ENCODE data around the gene GPBP1L1. TPM values are rescaled to one million over a fixed set of nuclear protein-coding genes. Genes with fewer than 3 reads are reported as not detected.

The GPBP1L1 gene
- total and polyA plus RNA-seq, 2 of the 13 experiments (the other 11 are each of a cell fraction or from before 2014, with no cell fraction given), result 45.9 to 86.1 TPM

- TF ChIP-seq MAFK (conservative IDR thresholded peaks at IDR 0.05 in 1 of 2, IDR thresholded peaks at IDR 0.05 in 1 of 2; ENCODE audit: low read length in 2 of 2) (0 out of 4 replicates have a peak, but pooled peaks of 1 of the 2 experiments have one; percentile 2), ZFY (CRISPR knock-in tag; IDR thresholded peaks at IDR 0.05) (peak; percentile 96), KLF16 (CRISPR knock-in tag; IDR thresholded peaks at IDR 0.05) (peak in 1 of 2 experiments; percentile 42; a peak in 1 of 4 replicates), SNRNP70 (IDR thresholded peaks at IDR 0.05; ENCODE audit: low read depth, low read length) (no peak), KLF13 (CRISPR knock-in tag; IDR thresholded peaks at IDR 0.05) (no peak), SOX6 (IDR thresholded peaks at IDR 0.05) (no peak), SOX6 (CRISPR knock-in tag; IDR thresholded peaks at IDR 0.05) (peak; percentile 19; the same call in 1 of the 2 replicates), ZNF746 (CRISPR knock-in tag; IDR thresholded peaks at IDR 0.05) (0 out of 2 replicates have a peak, but pooled peaks have one; percentile 3), ZBTB42 (CRISPR knock-in tag; IDR thresholded peaks at IDR 0.05) (0 out of 2 replicates have a peak, but pooled peaks have one; percentile 35), ZFP1 (CRISPR knock-in tag; IDR thresholded peaks at IDR 0.05) (no peak), RARA (CRISPR knock-in tag; IDR thresholded peaks at IDR 0.05) (peak; percentile 4; the same call in 1 of the 2 replicates), MXI1 (IDR thresholded peaks at IDR 0.05; ENCODE audit: borderline replicate concordance, low read depth, low read length) (peak; percentile 74; the same call in 2 of the 3 replicates), DNMT1 (CRISPR knock-in tag; IDR thresholded peaks at IDR 0.05) (peak; percentile 76; the same call in 1 of the 2 replicates), ZNF124 (CRISPR knock-in tag; IDR thresholded peaks at IDR 0.05) (0 out of 2 replicates have a peak, but pooled peaks have one; percentile 26), ZUFSP (CRISPR knock-in tag; IDR thresholded peaks at IDR 0.05; ENCODE audit: borderline replicate concordance) (no peak), ZBTB38 (CRISPR knock-in tag; IDR thresholded peaks at IDR 0.05) (0 out of 2 replicates have a peak, but pooled peaks have one; percentile 63), ZNF737 (CRISPR knock-in tag; IDR thresholded peaks at IDR 0.05; ENCODE audit: borderline replicate concordance) (no peak), ELF1 (CRISPR knock-in tag; IDR thresholded peaks at IDR 0.05) (peak; percentile 86), PCBP2 (optimal IDR thresholded peaks at IDR 0.05; ENCODE audit: low read depth, low read length, poor library complexity, severe bottlenecking) (no peak), ELF4 (CRISPR knock-in tag; IDR thresholded peaks at IDR 0.05; ENCODE audit: borderline replicate concordance) (0 out of 2 replicates have a peak, but pooled peaks have one; percentile 42)
- TF ChIP-seq, protein P1, sequence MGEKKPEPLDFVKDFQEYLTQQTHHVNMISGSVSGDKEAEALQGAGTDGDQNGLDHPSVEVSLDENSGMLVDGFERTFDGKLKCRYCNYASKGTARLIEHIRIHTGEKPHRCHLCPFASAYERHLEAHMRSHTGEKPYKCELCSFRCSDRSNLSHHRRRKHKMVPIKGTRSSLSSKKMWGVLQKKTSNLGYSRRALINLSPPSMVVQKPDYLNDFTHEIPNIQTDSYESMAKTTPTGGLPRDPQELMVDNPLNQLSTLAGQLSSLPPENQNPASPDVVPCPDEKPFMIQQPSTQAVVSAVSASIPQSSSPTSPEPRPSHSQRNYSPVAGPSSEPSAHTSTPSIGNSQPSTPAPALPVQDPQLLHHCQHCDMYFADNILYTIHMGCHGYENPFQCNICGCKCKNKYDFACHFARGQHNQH (CRISPR knock-in tag; IDR thresholded peaks at IDR 0.05), result peak; percentile 71
- TF ChIP-seq, protein P2, sequence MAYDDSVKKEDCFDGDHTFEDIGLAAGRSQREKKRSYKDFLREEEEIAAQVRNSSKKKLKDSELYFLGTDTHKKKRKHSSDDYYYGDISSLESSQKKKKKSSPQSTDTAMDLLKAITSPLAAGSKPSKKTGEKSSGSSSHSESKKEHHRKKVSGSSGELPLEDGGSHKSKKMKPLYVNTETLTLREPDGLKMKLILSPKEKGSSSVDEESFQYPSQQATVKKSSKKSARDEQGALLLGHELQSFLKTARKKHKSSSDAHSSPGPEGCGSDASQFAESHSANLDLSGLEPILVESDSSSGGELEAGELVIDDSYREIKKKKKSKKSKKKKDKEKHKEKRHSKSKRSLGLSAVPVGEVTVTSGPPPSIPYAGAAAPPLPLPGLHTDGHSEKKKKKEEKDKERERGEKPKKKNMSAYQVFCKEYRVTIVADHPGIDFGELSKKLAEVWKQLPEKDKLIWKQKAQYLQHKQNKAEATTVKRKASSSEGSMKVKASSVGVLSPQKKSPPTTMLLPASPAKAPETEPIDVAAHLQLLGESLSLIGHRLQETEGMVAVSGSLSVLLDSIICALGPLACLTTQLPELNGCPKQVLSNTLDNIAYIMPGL (CRISPR knock-in tag; IDR thresholded peaks at IDR 0.05; ENCODE audit: borderline replicate concordance in 1 of 2, low read depth in 1 of 2), result peak in 1 of 2 experiments; percentile 79; a peak in 1 of 4 replicates
- TF ChIP-seq, protein P3, sequence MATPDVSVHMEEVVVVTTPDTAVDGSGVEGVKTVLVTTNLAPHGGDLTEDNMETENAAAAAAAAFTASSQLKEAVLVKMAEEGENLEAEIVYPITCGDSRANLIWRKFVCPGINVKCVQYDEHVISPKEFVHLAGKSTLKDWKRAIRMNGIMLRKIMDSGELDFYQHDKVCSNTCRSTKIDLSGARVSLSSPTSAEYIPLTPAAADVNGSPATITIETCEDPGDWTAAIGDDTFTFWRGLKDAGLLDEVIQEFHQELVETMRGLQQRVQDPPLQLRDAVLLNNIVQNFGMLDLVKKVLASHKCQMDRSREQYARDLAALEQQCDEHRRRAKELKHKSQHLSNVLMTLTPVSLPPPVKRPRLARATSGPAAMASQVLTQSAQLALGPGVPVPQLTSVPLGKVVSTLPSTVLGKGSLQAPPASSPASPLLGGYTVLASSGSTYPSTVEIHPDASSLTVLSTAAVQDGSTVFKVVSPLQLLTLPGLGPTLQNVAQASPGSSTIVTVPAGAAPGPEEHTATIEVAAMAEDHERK (CRISPR knock-in tag; IDR thresholded peaks at IDR 0.05; ENCODE audit: low read depth), result peak; percentile 81
Measured at GRCh38 chr1:45687014-45687753, 851 bp upstream of the GPBP1L1 start (continued).
